ENCODE data around the gene ATOSB.

The ATOSB gene

DNA sequence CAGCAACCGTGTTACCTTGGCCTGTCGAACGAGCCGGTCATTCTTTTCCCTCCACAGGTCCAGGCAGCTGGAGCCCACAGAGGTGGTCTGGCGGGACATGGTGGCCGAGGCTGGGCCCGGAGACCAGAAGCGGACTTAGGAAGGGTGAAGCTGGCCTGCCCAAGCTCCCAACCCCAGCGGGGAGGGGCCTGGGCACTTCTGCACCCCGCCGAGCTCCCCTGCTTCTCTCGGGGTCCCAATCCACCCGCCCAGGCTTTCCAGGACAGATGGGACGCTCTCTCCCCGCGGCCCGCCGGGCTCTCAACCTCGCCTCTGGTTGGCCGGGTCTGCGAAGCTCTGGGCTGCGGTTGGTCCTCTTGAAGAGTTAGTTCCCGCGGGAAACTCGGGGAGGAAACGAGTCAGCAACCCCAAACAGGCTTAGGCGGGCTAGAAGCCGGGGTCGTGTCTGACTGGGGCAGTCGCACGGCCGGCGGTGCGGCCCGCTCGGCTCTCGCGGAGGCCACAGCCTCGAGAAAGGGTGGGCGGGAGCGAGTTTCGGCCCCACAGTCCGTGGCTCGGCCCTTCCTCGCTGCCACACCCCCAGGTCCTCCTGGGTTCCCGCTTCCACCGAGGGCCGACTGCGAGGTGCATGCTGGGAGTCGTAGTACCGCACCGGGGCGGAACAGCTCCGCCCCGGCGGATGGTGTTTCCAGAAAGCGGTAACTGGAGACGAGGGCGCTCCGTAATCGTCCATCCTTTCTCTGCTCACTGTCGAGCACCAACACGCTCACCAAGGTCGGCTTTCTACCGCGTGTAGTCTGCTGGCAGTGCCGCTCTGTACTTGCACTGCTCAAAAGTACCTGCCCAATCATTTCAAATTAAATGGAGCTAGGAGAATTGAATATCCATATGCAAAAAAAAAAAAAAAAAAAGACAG lies 36.0 kb downstream of the ATOSB start, which contains the start of gene FANCG:
Gene FANCG (minus strand): TSS at position 517 of the 916 bp plus-strand sequence. CDS start 418 bp downstream, at position 99.
- peak; percentile 92 for DNase-seq (ENCODE audit: low spot score)

DNA sequence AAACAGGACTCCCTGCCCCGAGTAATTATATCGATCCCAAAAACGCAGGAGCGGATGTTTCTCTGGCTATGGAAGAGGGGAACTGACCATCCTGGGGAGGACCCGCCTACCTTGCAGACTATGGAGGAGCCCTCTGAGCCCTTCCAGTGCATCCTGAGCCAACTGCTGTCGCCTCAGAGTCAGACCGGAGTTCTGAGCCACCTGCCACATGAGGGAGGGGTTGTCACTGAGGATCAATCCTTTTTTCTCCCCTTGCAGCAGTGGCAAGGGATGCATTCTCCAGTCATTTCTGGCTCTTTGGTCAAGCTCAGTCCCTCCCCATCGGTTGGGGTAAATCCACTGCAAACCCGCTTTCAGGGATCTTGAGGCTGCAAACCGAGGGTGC lies 36.6 kb downstream of the ATOSB start:
- DNase-seq (ENCODE audit: low spot score): no peak

- no peak for DNase-seq (ENCODE audit: low spot score)
These were observed 37.6 kb downstream of the ATOSB start for GRCh38 chr9:35078066-35078465.

GRCh38 chr9:35076848-35077247 lies 38.8 kb downstream of the ATOSB start:
- no peak for DNase-seq (ENCODE audit: low spot score)

DNA sequence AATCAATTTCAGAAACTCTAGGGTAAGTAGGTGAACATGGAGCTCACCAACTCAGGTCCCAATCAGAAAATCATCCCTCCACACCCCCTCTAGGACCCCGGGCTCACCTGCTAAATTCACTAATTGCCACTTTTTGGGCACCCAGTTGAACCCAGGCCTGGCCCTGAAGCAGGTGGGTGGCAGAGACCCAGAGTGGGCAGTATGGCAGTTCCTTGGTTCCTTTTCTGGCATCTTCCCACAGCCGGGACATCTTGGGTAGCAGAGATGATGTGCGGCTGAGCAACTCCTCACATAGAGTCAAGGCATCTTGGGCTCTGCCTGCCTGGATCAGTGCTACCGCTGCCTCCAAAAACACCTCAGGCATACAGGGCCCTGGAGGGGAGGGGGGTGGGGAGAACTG lies 40.3 kb downstream of the ATOSB start:
- DNase-seq (ENCODE audit: low spot score): no peak

GRCh38 chr9:35074791-35075190 lies 40.9 kb downstream of the ATOSB start:
- no peak for DNase-seq (ENCODE audit: low spot score)

DNA sequence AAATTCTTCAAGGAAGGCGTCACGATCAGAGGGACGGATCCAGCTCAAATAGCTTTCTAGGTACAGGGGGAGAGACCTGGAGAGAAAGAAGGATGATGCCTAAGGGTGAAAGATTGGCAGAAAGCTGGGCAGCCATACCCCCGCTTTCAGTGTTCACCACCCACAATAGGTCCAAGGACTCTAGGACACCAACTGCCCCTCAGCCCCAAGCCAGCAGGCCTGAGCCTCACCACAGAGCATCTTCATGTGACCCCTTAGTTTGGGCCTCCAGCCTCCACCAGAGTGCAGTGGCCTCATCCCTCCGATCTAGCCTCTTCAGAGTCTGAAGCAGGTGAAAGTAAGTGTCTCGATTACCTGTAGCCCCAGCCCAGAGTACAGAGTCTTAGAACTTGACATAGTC lies 41.5 kb downstream of the ATOSB start:
- DNase-seq (ENCODE audit: low spot score): no peak

DNA sequence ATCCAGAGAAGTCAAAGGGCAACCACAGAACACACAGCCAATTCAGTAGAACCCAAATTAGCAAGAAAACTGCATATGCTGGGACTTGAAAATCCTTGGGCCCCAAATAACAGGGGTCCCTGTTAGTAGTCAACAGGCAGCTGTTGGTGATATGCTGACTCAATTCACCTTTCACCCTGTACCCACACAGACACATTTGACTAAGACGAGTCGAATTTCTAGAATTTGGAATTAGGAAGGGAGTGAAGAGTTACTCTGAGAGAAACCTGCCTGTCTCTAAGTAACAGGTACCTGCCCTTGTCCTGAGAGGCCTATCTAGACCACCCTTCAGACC lies 42.4 kb downstream of the ATOSB start:
- no peak for DNase-seq (ENCODE audit: low spot score)

- DNase-seq (ENCODE audit: low spot score): peak; percentile 98
These were observed 43.0 kb downstream of the ATOSB start, which contains the start of gene VCP for GRCh38 chr9:35072461-35073278. TSS of gene VCP (minus strand) at chr9:35072625. CDS start at chr9:35072353, 272 bp downstream.

GRCh38 chr9:35071814-35072460 lies 43.7 kb downstream of the ATOSB start:
- DNase-seq (ENCODE audit: low spot score): peak; percentile 93

DNA sequence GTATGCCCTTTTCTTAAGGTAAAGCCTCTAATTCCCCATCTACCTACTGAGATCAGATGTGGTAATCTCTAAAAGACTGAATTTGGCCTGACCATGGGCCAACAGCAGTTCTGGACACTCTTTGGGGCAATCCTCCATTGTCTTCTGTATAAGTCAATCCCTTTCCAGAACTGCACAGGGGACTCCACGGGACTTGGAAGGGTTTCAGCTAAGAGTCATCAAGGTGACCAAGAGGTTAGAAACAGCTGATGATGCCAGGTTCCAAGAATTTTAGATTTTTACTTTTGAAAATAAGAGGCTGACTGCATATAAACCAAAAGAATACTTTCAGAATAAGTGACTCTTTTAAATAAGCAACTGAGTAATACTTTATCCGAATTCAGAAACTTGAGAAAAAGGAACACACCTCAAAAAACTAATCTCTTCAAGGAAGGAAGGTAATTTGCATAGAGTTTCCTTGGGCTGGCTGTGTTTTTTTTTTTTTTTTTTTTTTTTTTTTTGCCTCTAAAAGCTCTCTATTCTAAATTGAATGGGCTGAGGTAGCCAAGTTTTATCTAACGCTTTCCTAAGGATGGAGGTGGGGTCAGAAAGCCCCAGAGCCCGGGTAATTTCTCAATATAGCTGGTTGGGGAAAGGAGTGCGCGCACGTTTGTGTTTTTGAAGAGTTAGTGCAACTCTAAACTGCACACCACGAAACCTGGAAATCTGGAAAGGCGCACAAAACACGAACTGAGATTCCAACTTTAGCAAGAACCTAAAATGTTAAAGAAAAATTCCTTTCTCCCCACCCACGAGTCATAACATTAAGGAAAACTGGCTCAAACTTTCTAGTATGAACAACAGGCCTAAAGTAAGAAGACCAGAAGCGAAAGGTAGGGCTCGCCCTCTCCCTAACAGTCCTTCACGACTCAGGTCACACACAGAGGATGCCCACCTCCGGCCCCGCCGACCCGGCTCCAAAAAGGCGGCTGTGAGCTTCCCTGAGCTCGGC lies 44.5 kb downstream of the ATOSB start:
- no peak for DNase-seq (ENCODE audit: low spot score)

DNA sequence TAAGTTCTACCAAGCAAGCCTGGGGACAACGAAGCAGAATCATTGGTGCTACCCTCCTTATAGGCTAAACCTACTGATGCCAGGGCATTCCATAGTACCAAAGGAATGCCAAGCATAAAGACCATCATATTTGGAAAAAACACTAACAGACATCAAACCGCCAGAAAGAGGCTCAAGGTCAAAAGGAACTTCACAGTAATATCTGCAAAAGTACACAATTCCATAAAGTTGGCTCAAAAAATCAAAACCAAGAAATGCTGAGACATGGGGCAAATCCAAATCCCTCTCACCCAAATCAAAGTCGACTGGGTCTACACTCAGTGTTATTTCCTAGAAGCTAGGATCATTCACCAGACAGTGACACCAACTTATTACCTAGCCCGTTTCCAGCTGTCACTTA lies 46.6 kb downstream of the ATOSB start:
- no peak for DNase-seq (ENCODE audit: low spot score)

DNA sequence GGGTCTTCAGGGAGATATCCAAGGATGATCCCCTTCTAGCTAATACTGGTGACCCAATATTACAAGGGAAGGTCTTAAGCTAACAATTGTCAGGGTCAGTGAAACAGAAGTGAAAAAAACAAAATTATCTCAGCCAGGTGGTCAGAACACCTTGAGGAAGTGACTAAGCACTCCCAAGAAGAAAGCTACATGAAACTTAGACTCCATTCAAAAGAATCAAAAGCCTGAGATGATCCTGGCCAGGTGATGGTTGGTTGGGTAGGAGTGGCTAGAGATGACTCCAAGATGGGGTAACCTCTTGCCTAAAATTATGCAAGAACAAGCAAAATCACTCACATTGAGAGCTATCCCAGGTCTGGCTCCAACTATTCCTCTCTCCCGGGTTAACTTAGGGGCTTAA lies 48.6 kb downstream of the ATOSB start:
- no peak for DNase-seq (ENCODE audit: low spot score)

DNA sequence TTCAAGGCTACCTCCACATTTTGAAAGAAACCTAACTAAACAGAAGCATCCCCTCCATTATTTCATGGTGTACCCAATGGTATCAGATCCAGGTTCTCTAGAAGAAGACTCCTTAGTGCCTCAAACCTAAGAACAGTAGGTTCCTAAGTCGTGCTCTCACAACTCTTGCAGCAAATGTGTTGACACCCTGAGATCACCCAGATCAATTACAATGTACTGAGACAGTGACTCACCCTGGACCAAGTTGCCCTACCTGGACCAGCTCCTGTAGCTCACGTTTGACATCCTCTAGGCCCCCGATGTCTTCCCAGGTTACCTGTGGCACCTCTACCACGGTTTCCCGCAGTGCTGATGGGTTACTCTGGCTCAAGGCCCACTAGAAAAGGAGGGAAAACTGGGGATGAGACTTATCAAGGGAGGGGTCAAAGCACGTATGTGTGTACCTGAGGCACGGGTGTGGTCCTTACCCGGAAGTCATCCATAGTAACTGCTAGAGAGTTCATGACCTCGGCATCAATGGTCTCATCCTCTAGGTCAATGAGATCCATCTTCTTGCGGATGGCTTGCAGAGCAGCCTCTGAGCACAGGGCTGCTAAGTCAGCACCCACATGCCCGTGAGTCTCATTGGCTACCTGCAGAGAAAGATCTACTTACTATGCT lies 55.0 kb downstream of the ATOSB start:
- no peak for DNase-seq (ENCODE audit: low spot score)

- no peak for DNase-seq (ENCODE audit: low spot score)
These were observed 56.2 kb downstream of the ATOSB start for GRCh38 chr9:35059438-35059837.

DNA sequence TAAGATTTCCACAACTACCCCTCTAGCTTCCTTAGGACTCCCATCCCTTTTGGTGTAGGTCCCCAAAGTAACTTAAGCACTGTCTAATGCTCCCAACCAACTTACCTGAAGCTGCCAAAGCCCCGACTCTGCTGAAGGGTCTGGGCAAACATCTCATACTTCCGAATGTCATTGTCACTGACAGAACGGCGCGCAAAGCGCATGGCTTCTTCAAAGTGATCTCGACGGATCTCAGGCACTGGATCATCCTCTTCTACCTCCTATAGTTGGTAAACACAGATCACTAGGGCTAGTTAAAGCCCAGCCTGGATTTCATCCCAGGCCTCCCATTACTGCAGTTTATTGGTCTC lies 58.4 kb downstream of the ATOSB start:
- DNase-seq (ENCODE audit: low spot score): no peak

GRCh38 chr9:35056571-35057270 lies 58.9 kb downstream of the ATOSB start:
- DNase-seq (ENCODE audit: low spot score): no peak

- DNase-seq (ENCODE audit: low spot score): no peak
These were observed 60.6 kb downstream of the ATOSB start for GRCh38 chr9:35054871-35055644.

DNA sequence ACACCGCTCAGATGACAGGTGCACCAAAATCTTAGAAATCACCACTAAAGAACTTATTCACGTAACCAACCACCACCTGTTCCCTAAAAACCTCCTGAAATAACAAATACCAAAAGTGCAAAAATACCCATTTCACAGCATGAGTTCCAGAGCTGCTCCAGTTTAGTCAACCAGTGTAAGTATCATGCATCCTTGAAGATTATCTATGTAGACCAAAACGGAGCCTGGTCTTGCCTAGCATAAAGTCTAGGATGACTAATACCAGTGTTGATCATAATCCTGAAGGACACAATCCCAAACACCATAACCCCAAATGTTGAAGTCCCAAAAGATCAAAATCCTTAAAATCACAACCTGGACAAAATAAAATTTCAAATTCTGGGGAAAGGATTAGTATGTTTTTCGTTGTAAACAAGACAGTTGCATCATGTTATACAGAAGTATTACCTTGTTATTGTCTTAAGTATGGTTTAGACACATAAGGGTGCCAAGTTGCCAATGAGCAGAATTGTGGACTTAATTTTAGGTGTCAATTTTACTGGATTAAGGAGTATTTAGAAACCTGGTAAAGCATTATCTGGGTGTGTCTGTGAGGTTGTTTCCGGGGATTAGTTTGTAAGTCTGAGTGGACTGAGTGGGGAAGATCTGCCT lies 61.4 kb downstream of the ATOSB start:
- no peak for DNase-seq (ENCODE audit: low spot score)
